SK-MEL-5 (cell line): ENCODE measurements around the gene RNF5. TPM values are rescaled to one million over a fixed set of nuclear protein-coding genes. Genes with fewer than 3 reads are reported as not detected.

ENCODE experiments used
- DNase-seq: peaks from one replicate; pipeline ENCODE4 v3.0.0-alpha.2; 2016; ENCODE audit warnings: low read depth, low spot score
- in situ Hi-C: cut with HindIII; loops from 2 replicates; pipeline ENCODE4 v1.10.0; 2016; ENCODE audit warnings: low sequenced_read_pairs, high pct_unique_total_duplicates, low pct_unique_long_range_greater_than_20kb
- total RNA-seq: library from RNA; depleted of rRNA; stranded (reverse); fragments of >200 nt; shearing (Covaris generic); gene quantifications from 2 replicates; pipeline ENCODE4 v1.2.3, GENCODE V29; 2014

The RNF5 gene
- total RNA-seq, 1 experiment from 2014 or later: 23.9 TPM

- in situ Hi-C loops: no loop called here
- DNase-seq: no peak
These were observed 28.0 kb upstream of the RNF5 start for GRCh38 chr6:32149932-32150870.

GRCh38 chr6:32151181-32151862, 26.9 kb upstream of the RNF5 start:
- no peak for DNase-seq
- in situ Hi-C loops: no loop called here

GRCh38 chr6:32151863-32152768, 26.1 kb upstream of the RNF5 start, which contains the start of gene PRRT1:
Gene PRRT1 (minus strand): TSS chr6:32151939. CDS start chr6:32151827, 112 bp downstream.
- no peak for DNase-seq
- in situ Hi-C loops: no loop called here

- no peak for DNase-seq
- in situ Hi-C loops: no loop called here
These were observed 25.2 kb upstream of the RNF5 start for GRCh38 chr6:32152769-32153563.

- in situ Hi-C loops: no loop called here
- DNase-seq: peak; percentile 93
These were observed 24.4 kb upstream of the RNF5 start, which contains the start of gene PPT2 for GRCh38 chr6:32153564-32154513. Gene PPT2 (plus strand): TSS chr6:32154141. CDS start chr6:32154595, 454 bp downstream.

- peak; percentile 64 for DNase-seq
- in situ Hi-C loops: no loop called here
These were observed 23.6 kb upstream of the RNF5 start for GRCh38 chr6:32154514-32155161.

GRCh38 chr6:32156891-32157290, 21.3 kb upstream of the RNF5 start:
- in situ Hi-C loops: no loop called here
- no peak for DNase-seq

- in situ Hi-C loops: no loop called here
- no peak for DNase-seq
These were observed 20.2 kb upstream of the RNF5 start for GRCh38 chr6:32158052-32158451.

GRCh38 chr6:32163559-32164258, 14.5 kb upstream of the RNF5 start:
- DNase-seq: peak; percentile 91
- in situ Hi-C loops: no loop called here

- in situ Hi-C loops: no loop called here
- DNase-seq: peak; percentile 21
These were observed 13.9 kb upstream of the RNF5 start, which contains the start of gene EGFL8 for GRCh38 chr6:32164295-32164694. Gene EGFL8 (plus strand): TSS chr6:32164595. CDS start chr6:32166166, 1,571 bp downstream.

GRCh38 chr6:32166411-32167061, 11.7 kb upstream of the RNF5 start:
- in situ Hi-C loops: no loop called here
- DNase-seq: no peak

- DNase-seq: no peak
- in situ Hi-C loops: no loop called here
These were observed 10.9 kb upstream of the RNF5 start for GRCh38 chr6:32167154-32167760.

GRCh38 chr6:32167761-32168262, 10.4 kb upstream of the RNF5 start:
- in situ Hi-C loops: no loop called here
- DNase-seq: no peak

GRCh38 chr6:32168350-32168749, 9.9 kb upstream of the RNF5 start:
- in situ Hi-C loops: no loop called here
- DNase-seq: no peak
